ENCODE results near the gene MIPOL1.

DNA sequence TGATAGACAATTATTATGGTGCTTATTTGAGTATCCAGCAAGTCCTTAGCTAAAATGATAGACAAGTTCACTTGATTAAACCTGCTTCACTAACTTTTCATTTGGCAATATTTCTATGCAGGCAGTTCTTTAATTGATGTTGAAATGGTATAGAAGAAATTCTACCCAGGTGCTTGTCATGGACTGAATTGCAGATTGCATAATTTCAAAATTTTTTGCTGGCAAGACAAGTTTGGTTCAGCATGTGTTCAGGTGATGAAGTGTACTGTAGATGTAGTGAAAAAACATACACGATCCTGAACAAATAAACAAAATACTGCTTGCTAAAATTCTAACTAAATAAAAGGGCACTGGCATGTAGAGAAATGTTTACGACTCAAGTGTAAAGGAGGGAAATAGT is 208.4 kb downstream of the MIPOL1 start:
- TF ChIP-seq, protein P1, sequence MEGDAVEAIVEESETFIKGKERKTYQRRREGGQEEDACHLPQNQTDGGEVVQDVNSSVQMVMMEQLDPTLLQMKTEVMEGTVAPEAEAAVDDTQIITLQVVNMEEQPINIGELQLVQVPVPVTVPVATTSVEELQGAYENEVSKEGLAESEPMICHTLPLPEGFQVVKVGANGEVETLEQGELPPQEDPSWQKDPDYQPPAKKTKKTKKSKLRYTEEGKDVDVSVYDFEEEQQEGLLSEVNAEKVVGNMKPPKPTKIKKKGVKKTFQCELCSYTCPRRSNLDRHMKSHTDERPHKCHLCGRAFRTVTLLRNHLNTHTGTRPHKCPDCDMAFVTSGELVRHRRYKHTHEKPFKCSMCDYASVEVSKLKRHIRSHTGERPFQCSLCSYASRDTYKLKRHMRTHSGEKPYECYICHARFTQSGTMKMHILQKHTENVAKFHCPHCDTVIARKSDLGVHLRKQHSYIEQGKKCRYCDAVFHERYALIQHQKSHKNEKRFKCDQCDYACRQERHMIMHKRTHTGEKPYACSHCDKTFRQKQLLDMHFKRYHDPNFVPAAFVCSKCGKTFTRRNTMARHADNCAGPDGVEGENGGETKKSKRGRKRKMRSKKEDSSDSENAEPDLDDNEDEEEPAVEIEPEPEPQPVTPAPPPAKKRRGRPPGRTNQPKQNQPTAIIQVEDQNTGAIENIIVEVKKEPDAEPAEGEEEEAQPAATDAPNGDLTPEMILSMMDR (IDR thresholded peaks at IDR 0.05) = no peak
- TF ChIP-seq POLR2A (IDR thresholded peaks at IDR 0.05) = no peak
